ENCODE data around the gene GMFB. TPM values are rescaled to one million over a fixed set of nuclear protein-coding genes. Genes with fewer than 3 reads are reported as not detected.

Gene GMFB
- total and polyA plus RNA-seq, 9 of the 15 experiments (the other 6 are each of a cell fraction or from before 2014, with no cell fraction given): 14.0 to 31.7 (median 20.5) TPM

- TF ChIP-seq, protein P1, sequence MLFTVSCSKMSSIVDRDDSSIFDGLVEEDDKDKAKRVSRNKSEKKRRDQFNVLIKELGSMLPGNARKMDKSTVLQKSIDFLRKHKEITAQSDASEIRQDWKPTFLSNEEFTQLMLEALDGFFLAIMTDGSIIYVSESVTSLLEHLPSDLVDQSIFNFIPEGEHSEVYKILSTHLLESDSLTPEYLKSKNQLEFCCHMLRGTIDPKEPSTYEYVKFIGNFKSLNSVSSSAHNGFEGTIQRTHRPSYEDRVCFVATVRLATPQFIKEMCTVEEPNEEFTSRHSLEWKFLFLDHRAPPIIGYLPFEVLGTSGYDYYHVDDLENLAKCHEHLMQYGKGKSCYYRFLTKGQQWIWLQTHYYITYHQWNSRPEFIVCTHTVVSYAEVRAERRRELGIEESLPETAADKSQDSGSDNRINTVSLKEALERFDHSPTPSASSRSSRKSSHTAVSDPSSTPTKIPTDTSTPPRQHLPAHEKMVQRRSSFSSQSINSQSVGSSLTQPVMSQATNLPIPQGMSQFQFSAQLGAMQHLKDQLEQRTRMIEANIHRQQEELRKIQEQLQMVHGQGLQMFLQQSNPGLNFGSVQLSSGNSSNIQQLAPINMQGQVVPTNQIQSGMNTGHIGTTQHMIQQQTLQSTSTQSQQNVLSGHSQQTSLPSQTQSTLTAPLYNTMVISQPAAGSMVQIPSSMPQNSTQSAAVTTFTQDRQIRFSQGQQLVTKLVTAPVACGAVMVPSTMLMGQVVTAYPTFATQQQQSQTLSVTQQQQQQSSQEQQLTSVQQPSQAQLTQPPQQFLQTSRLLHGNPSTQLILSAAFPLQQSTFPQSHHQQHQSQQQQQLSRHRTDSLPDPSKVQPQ (CRISPR knock-in tag; IDR thresholded peaks at IDR 0.05; ENCODE audit: borderline replicate concordance): no peak
- TF ChIP-seq NONO (IDR thresholded peaks at IDR 0.05; ENCODE audit: low read depth in 2 of 2, low read length in 1 of 2): 0 out of 4 replicates have a peak, but pooled peaks of 1 of the 2 experiments have one; percentile 30
- TF ChIP-seq CBFA2T2 (conservative IDR thresholded peaks at IDR 0.05): peak; percentile 48
- TF ChIP-seq UBTF (IDR thresholded peaks at IDR 0.05; ENCODE audit: borderline replicate concordance in 1 of 2, low read depth in 2 of 2, low read length in 2 of 2): 0 out of 4 replicates have a peak, but pooled peaks of 1 of the 2 experiments have one; percentile 35
- TF ChIP-seq CCNT2 (IDR thresholded peaks at IDR 0.05; ENCODE audit: borderline replicate concordance, extremely low read depth, insufficient read length, low read depth, low read length): peak; percentile 79
- TF ChIP-seq HNRNPLL (IDR thresholded peaks at IDR 0.05; ENCODE audit: low read depth, low read length, poor library complexity, severe bottlenecking): peak; percentile 27
- 0 out of 2 replicates have a peak, but pooled peaks have one; percentile 14 for TF ChIP-seq FOSL1 (tag; conservative IDR thresholded peaks at IDR 0.05)
- peak; percentile 53 for TF ChIP-seq MYC (IDR thresholded peaks at IDR 0.05; ENCODE audit: low read depth, low read length)
- TF ChIP-seq MYC (CRISPR knock-in tag; IDR thresholded peaks at IDR 0.05; ENCODE audit: borderline replicate concordance, low read depth): no peak
- TF ChIP-seq ZKSCAN8 (CRISPR knock-in tag; IDR thresholded peaks at IDR 0.05): peak; percentile 95
- peak; percentile 41 for TF ChIP-seq EGR1 (conservative IDR thresholded peaks at IDR 0.05)
- TF ChIP-seq RAD21 (CRISPR knock-in tag; conservative IDR thresholded peaks at IDR 0.05 in 1 of 2, IDR thresholded peaks at IDR 0.05 in 1 of 2): no peak
- TF ChIP-seq CBFA2T3 (IDR thresholded peaks at IDR 0.05): peak; percentile 8; the same call in 1 of the 2 replicates
- TF ChIP-seq ERF (CRISPR knock-in tag; IDR thresholded peaks at IDR 0.05): 0 out of 2 replicates have a peak, but pooled peaks have one; percentile 33
- TF ChIP-seq LEF1 (IDR thresholded peaks at IDR 0.05): peak; percentile 34; the same call in 1 of the 2 replicates
- peak; percentile 73 for TF ChIP-seq NEUROD1 (IDR thresholded peaks at IDR 0.05; ENCODE audit: borderline replicate concordance, low read depth, low read length, partially characterized antibody)
- TF ChIP-seq TAF9B (IDR thresholded peaks at IDR 0.05; ENCODE audit: partially characterized antibody): no peak
- TF ChIP-seq, protein P2, sequence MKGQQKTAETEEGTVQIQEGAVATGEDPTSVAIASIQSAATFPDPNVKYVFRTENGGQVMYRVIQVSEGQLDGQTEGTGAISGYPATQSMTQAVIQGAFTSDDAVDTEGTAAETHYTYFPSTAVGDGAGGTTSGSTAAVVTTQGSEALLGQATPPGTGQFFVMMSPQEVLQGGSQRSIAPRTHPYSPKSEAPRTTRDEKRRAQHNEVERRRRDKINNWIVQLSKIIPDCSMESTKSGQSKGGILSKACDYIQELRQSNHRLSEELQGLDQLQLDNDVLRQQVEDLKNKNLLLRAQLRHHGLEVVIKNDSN (CRISPR knock-in tag; IDR thresholded peaks at IDR 0.05): peak; percentile 91
- no peak for TF ChIP-seq ZNF445 (CRISPR knock-in tag; IDR thresholded peaks at IDR 0.05; ENCODE audit: low read depth)
- TF ChIP-seq NCOR1 (IDR thresholded peaks at IDR 0.05): 0 out of 2 replicates have a peak, but pooled peaks have one; percentile 32
- TF ChIP-seq PHF21A (IDR thresholded peaks at IDR 0.05; ENCODE audit: borderline replicate concordance, low read depth): no peak
- TF ChIP-seq POLR2AphosphoS5 (IDR thresholded peaks at IDR 0.05; ENCODE audit: control insufficient read depth, insufficient read depth, low read depth, low read length): peak; percentile 48; the same call in 1 of the 2 replicates
These were observed at the start of gene GMFB (continued) for GRCh38 chr14:54488646-54489317.
